ENCODE measurements around the gene NLGN1. TPM values are rescaled to one million over a fixed set of nuclear protein-coding genes. Genes with fewer than 3 reads are reported as not detected.

The NLGN1 gene
- total RNA-seq, 1 experiment from 2014 or later: 5.2 TPM

DNA sequence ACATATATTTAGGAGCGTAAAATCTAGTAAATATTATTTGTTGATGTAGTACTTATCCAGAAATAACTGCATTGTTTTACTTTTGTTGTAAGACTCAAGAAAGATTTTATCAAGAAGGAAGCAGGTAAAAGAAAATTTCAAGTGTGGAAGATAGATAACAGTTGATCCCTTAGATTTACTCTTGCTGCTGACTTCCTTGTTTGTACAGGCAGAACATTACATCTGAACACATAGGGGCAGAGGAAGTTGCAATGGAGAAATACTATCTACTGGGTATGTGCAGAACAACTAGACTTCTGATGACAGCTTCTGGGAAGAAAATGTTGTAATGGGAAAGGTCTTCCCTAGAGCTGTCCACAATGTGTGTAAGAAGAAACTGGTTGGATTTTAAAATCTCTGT, 350.6 kb downstream of the NLGN1 start:
- Histone ChIP-seq H2BK15ac (ENCODE audit: low read depth, low read length) (no peak overlapping the region), H2BK5ac (ENCODE audit: insufficient read length, low read length) (no peak overlapping the region), H2BK120ac (ENCODE audit: low read depth, low read length, poor library complexity, severe bottlenecking) (no peak overlapping the region), H4K8ac (replicated peaks; ENCODE audit: insufficient read length, low read depth, low read length) (no peak overlapping the region), H3K14ac (ENCODE audit: insufficient read depth, low read length) (no peak overlapping the region), H3K27ac (ENCODE audit: insufficient read length, low read depth, low read length) (no peak overlapping the region), H2AFZ (ENCODE audit: low read length) (no peak overlapping the region), H3K4ac (ENCODE audit: low read depth, low read length) (no peak overlapping the region), H3K23me2 (ENCODE audit: insufficient read length, low read depth, low read length, poor library complexity, severe bottlenecking) (no peaks in the 10 kb centered on the region), H3K18ac (ENCODE audit: insufficient read length, low read depth, low read length) (no peak overlapping the region), H3K27me3 (ENCODE audit: insufficient read depth, low read length) (no peaks in the 10 kb centered on the region), H3K9ac (ENCODE audit: extremely low read depth, insufficient read length, low read length) (no peak overlapping the region), H3K23ac (ENCODE audit: insufficient read length, low read depth, low read length) (no peak overlapping the region), H3K4me2 (ENCODE audit: insufficient read depth, insufficient read length, low read length) (no peak overlapping the region), H3K79me1 (ENCODE audit: insufficient read depth, low read depth, low read length, poor library complexity, severe bottlenecking) (no peaks in the 10 kb centered on the region), H2BK20ac (ENCODE audit: low read depth, low read length, poor library complexity, severe bottlenecking) (no peak overlapping the region), H3K9me3 (ENCODE audit: control insufficient read depth, low read depth, low read length) (no peaks in the 10 kb centered on the region), H4K20me1 (ENCODE audit: control insufficient read depth, insufficient read depth, insufficient read length) (no peaks in the 10 kb centered on the region), H2AK5ac (ENCODE audit: insufficient read length, low read length) (no peak overlapping the region), H2BK12ac (ENCODE audit: insufficient read length, low read depth, low read length) (no peak overlapping the region), H4K5ac (ENCODE audit: insufficient read length, low read depth, low read length) (no peak overlapping the region), H3K56ac (ENCODE audit: insufficient read length, low read depth, low read length) (no peak overlapping the region), H3T11ph (ENCODE audit: low read length) (no peak overlapping the region), H4K91ac (ENCODE audit: insufficient read length, low read depth, low read length) (no peak overlapping the region), H3K79me2 (ENCODE audit: insufficient read depth, low read length) (no peaks in the 10 kb centered on the region), H3K4me1 (ENCODE audit: insufficient read depth, low read length) (no peaks in the 10 kb centered on the region)
- Mint-ChIP-seq H3K36me3 (ENCODE audit: insufficient read depth in 1 of 3, low read depth in 3 of 3) (no peaks in the 10 kb centered on the region), H3K4me1 (peaks cover 3 to 7% of the 10 kb centered on the region in 2 experiments; a peak in 3 of 4 replicates), H3K9me3 (no peaks in the 10 kb centered on the region), H3K27ac (no peak overlapping the region), H3K4me3 (no peak overlapping the region), H3K27me3 (ENCODE audit: low read depth) (no peaks in the 10 kb centered on the region)
- no peak for DNase-seq
- WGBS (ENCODE audit: extremely low coverage, insufficient read length, low lambda C conversion rate): no CpG with 5 or more reads among the region's 1 CpG
- TF ChIP-seq, protein P1, sequence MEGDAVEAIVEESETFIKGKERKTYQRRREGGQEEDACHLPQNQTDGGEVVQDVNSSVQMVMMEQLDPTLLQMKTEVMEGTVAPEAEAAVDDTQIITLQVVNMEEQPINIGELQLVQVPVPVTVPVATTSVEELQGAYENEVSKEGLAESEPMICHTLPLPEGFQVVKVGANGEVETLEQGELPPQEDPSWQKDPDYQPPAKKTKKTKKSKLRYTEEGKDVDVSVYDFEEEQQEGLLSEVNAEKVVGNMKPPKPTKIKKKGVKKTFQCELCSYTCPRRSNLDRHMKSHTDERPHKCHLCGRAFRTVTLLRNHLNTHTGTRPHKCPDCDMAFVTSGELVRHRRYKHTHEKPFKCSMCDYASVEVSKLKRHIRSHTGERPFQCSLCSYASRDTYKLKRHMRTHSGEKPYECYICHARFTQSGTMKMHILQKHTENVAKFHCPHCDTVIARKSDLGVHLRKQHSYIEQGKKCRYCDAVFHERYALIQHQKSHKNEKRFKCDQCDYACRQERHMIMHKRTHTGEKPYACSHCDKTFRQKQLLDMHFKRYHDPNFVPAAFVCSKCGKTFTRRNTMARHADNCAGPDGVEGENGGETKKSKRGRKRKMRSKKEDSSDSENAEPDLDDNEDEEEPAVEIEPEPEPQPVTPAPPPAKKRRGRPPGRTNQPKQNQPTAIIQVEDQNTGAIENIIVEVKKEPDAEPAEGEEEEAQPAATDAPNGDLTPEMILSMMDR (conservative IDR thresholded peaks at IDR 0.05): no peak

Measured in H9 (cell line).